NB4 (cell line): Measurements from ENCODE around the gene IMMP2L.
"Not testable (repeated sequence)": the region's sequence is repeated elsewhere in the genome, so short reads cannot be mapped to it uniquely, and the experiment has no call there.

Experiments
- DNase-seq: peaks from one replicate; pipeline ENCODE4 v3.0.0; 2010; ENCODE audit warnings: low read depth
- H3K4me3 ChIP-seq: one replicate; pipeline ENCODE4 v1.5.1; 2011; ENCODE audit warnings: mild to moderate bottlenecking, low read depth, low read length, moderate library complexity
- CTCF ChIP-seq: IDR thresholded peaks from one replicate; pipeline ENCODE4 v1.5.1; 2012; ENCODE audit warnings: low read depth, low read length
- MYC ChIP-seq: IDR thresholded peaks from 2 replicates; pipeline ENCODE4 v1.6.1; 2011; ENCODE audit warnings: low read depth, low read length
- POLR2A ChIP-seq: IDR thresholded peaks from 2 replicates; pipeline ENCODE4 v1.6.1; 2011; ENCODE audit warnings: mild to moderate bottlenecking; ENCODE audit not compliant: insufficient read length; ENCODE audit errors: extremely low read depth
- TF ChIP-seq, protein P1 (sequence below): IDR thresholded peaks from 2 replicates; pipeline ENCODE4 v1.6.1; 2011; ENCODE audit warnings: low read depth, low read length

The IMMP2L gene

GRCh38 chr7:111329367-111330234, 232.7 kb downstream of the IMMP2L start:
- DNase-seq: no peak
- no peak overlapping the region for H3K4me3 ChIP-seq
- TF ChIP-seq MYC (no peak), CTCF (no peak), POLR2A (no peak)
- TF ChIP-seq, protein P1, sequence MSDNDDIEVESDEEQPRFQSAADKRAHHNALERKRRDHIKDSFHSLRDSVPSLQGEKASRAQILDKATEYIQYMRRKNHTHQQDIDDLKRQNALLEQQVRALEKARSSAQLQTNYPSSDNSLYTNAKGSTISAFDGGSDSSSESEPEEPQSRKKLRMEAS: no peak

GRCh38 chr7:111328487-111328886, 233.8 kb downstream of the IMMP2L start:
- TF ChIP-seq MYC: no peak
- TF ChIP-seq, protein P1: no peak
- TF ChIP-seq CTCF: no peak
- TF ChIP-seq POLR2A: no peak
- no peak for DNase-seq
- no peak overlapping the region for H3K4me3 ChIP-seq

DNA sequence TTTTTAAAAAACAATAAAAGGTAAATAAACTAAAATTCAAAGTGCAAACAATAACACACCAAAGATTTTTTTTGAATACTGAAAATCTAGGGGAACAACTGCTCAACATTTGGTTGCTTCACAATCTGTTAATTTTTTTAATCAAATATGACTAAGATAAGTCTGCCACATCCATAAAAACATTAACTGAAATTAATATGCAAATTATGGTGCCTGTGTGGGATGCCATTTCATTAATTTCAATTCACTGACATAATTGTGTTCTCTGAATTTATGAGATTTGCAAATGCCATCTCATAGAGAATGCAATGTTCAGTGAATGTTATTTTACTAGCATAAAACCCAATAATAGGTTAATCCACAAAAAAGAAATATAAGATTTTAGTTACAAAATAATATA, 237.5 kb downstream of the IMMP2L start:
- DNase-seq: no peak
- TF ChIP-seq, protein P1: no peak
- TF ChIP-seq POLR2A: no peak
- no peak for TF ChIP-seq CTCF
- TF ChIP-seq MYC: no peak
- no peak overlapping the region for H3K4me3 ChIP-seq

- TF ChIP-seq, protein P1: no peak
- no peak for TF ChIP-seq CTCF
- TF ChIP-seq MYC: no peak
- no peak overlapping the region for H3K4me3 ChIP-seq
- peak; percentile 33 for DNase-seq
These were observed 238.1 kb downstream of the IMMP2L start for GRCh38 chr7:111324228-111324627.

- H3K4me3 ChIP-seq, DNase-seq: not testable (repeated sequence)
These were observed 238.6 kb downstream of the IMMP2L start for GRCh38 chr7:111323670-111324069.

GRCh38 chr7:111320133-111320532, 242.2 kb downstream of the IMMP2L start:
- no peak for TF ChIP-seq POLR2A
- no peak for TF ChIP-seq MYC
- TF ChIP-seq, protein P1: no peak
- no peak for TF ChIP-seq CTCF
- H3K4me3 ChIP-seq: no peak overlapping the region
- no peak for DNase-seq
